Central memory CD8-positive, alpha-beta T cell (primary cell): ENCODE data around the gene STK11.
A peak's percentile ranks its signal among the peaks of the same experiment; 100 is the strongest.
"Not testable (repeated sequence)": the region's sequence is repeated elsewhere in the genome, so short reads cannot be mapped to it uniquely, and the experiment has no call there.

Experiments
- ATAC-seq: fragments of 150-1000 bp; cut with Tn5 transposase; replicated peaks from 2 replicates; pipeline ENCODE4 v1.10.0; 2022; ENCODE audit warnings: mild to moderate bottlenecking, moderate FRiP score, moderate number of reproducible peaks; ENCODE audit not compliant: poor library complexity, severe bottlenecking; ENCODE audit errors: extremely low read depth
- DNase-seq, 2 donors: peaks; one replicate each; pipeline ENCODE4 v3.0.0; 2021; ENCODE audit warnings: low spot score in 2 of 2
- H3K27ac Mint-ChIP-seq: one replicate; pipeline ENCODE4 v1.8.0; 2022; ENCODE audit warnings: low read depth, mild to moderate bottlenecking, moderate library complexity, mixed read lengths
- H3K27me3 Mint-ChIP-seq: one replicate; pipeline ENCODE4 v1.8.0; 2022; ENCODE audit warnings: mixed read lengths
- H3K36me3 Mint-ChIP-seq: one replicate; pipeline ENCODE4 v1.8.0; 2022; ENCODE audit warnings: mild to moderate bottlenecking, moderate library complexity, mixed read lengths; ENCODE audit not compliant: insufficient read depth
- H3K4me1 Mint-ChIP-seq: one replicate; pipeline ENCODE4 v1.8.0; 2022; ENCODE audit warnings: mixed read lengths
- H3K4me3 Mint-ChIP-seq: one replicate; pipeline ENCODE4 v1.8.0; 2022; ENCODE audit warnings: mild to moderate bottlenecking, moderate library complexity, mixed read lengths
- H3K9me3 Mint-ChIP-seq: one replicate; pipeline ENCODE4 v1.8.0; 2022; ENCODE audit warnings: mixed read lengths

The STK11 gene

GRCh38 chr19:1244693-1245451 is 39.3 kb downstream of the STK11 start:
- Mint-ChIP-seq H3K4me1 (peaks cover 11% of the 10 kb centered on the region), H3K27ac (peak overlapping the region; percentile 76), H3K4me3 (peak overlapping the region; percentile 48), H3K27me3 (no peaks in the 10 kb centered on the region), H3K36me3 (peaks cover 22% of the 10 kb centered on the region), H3K9me3 (no peaks in the 10 kb centered on the region)
- DNase-seq (no peak), ATAC-seq (no peak)

- no peak overlapping the region for H3K27ac Mint-ChIP-seq
Measured at GRCh38 chr19:1245494-1246264, 40.1 kb downstream of the STK11 start.

GRCh38 chr19:1246265-1247087 is 40.9 kb downstream of the STK11 start:
- not testable (repeated sequence) for ATAC-seq, H3K4me3 Mint-ChIP-seq, H3K4me1 Mint-ChIP-seq, H3K27me3 Mint-ChIP-seq, DNase-seq, H3K9me3 Mint-ChIP-seq
- Mint-ChIP-seq H3K27ac (peak overlapping the region; percentile 57), H3K36me3 (peaks cover 25% of the 10 kb centered on the region)

More at GRCh38 chr19:1245494-1246264, 40.1 kb downstream of the STK11 start:
- no peak for DNase-seq
- ATAC-seq = no peak
- peaks cover 23% of the 10 kb centered on the region for H3K36me3 Mint-ChIP-seq
- no peaks in the 10 kb centered on the region for H3K27me3 Mint-ChIP-seq
- H3K4me3 Mint-ChIP-seq = no peak overlapping the region
- H3K9me3 Mint-ChIP-seq = no peaks in the 10 kb centered on the region
- H3K4me1 Mint-ChIP-seq = peaks cover 11% of the 10 kb centered on the region

- no peak for DNase-seq
- no peaks in the 10 kb centered on the region for H3K27me3 Mint-ChIP-seq
- no peak overlapping the region for H3K27ac Mint-ChIP-seq
- H3K4me1 Mint-ChIP-seq = peaks cover 11% of the 10 kb centered on the region
- ATAC-seq = no peak
- peak overlapping the region; percentile 69 for H3K4me3 Mint-ChIP-seq
- no peaks in the 10 kb centered on the region for H3K9me3 Mint-ChIP-seq
- peaks cover 37% of the 10 kb centered on the region for H3K36me3 Mint-ChIP-seq
Measured at GRCh38 chr19:1247748-1248138, 42.2 kb downstream of the STK11 start.

GRCh38 chr19:1248139-1248785 is 42.7 kb downstream of the STK11 start, which contains the start of gene MIDN:
TSS of gene MIDN (plus strand) at chr19:1248583. CDS start at chr19:1250297, 1,714 bp downstream.
- Mint-ChIP-seq H3K4me3 (peak within 1 kb of the TSS; percentile 94), H3K27me3 (no peaks in the 10 kb centered on the region), H3K27ac (peak within 1 kb of the TSS; percentile 88), H3K4me1 (peaks cover 12% of the 10 kb centered on the region), H3K9me3 (no peaks in the 10 kb centered on the region), H3K36me3 (peaks cover 41% of the 10 kb centered on the region)
- peak; percentile 3 for ATAC-seq
- peak; percentile 59 to 66 for DNase-seq

- ATAC-seq (peak; percentile 29), DNase-seq (peak; percentile 81 to 82)
- Mint-ChIP-seq H3K27ac (peak overlapping the region; percentile 41), H3K36me3 (peaks cover 46% of the 10 kb centered on the region), H3K27me3 (no peaks in the 10 kb centered on the region), H3K4me1 (peaks cover 17% of the 10 kb centered on the region), H3K4me3 (peak overlapping the region; percentile 69), H3K9me3 (no peaks in the 10 kb centered on the region)
Measured at GRCh38 chr19:1248786-1249297, 43.3 kb downstream of the STK11 start.

GRCh38 chr19:1249298-1249989 is 43.9 kb downstream of the STK11 start:
- Mint-ChIP-seq H3K27ac (peak overlapping the region; percentile 88), H3K4me3 (peak overlapping the region; percentile 94), H3K9me3 (no peaks in the 10 kb centered on the region), H3K36me3 (peaks cover 48% of the 10 kb centered on the region), H3K4me1 (peaks cover 16% of the 10 kb centered on the region), H3K27me3 (no peaks in the 10 kb centered on the region)
- DNase-seq (peak; percentile 71 to 93), ATAC-seq (peak; percentile 53)

- H3K27ac Mint-ChIP-seq = peak overlapping the region; percentile 88
- H3K4me1 Mint-ChIP-seq = peaks cover 13% of the 10 kb centered on the region
- peaks cover 52% of the 10 kb centered on the region for H3K36me3 Mint-ChIP-seq
- DNase-seq = no peak
- no peaks in the 10 kb centered on the region for H3K27me3 Mint-ChIP-seq
- H3K4me3 Mint-ChIP-seq = peak overlapping the region; percentile 94
- no peak for ATAC-seq
- H3K9me3 Mint-ChIP-seq = no peaks in the 10 kb centered on the region
Measured at GRCh38 chr19:1249990-1250436, 44.4 kb downstream of the STK11 start.

- H3K27ac Mint-ChIP-seq = peak overlapping the region; percentile 93
- ATAC-seq = peak; percentile 6
- H3K9me3 Mint-ChIP-seq = no peaks in the 10 kb centered on the region
- peak in 1 of 2 donors; percentile 60 for DNase-seq
- peaks cover 13% of the 10 kb centered on the region for H3K4me1 Mint-ChIP-seq
- H3K27me3 Mint-ChIP-seq = no peaks in the 10 kb centered on the region
- peaks cover 59% of the 10 kb centered on the region for H3K36me3 Mint-ChIP-seq
- peak overlapping the region; percentile 94 for H3K4me3 Mint-ChIP-seq
Measured at GRCh38 chr19:1250437-1251260, 45.1 kb downstream of the STK11 start.

- peaks cover 68% of the 10 kb centered on the region for H3K36me3 Mint-ChIP-seq
- peak overlapping the region; percentile 94 for H3K4me3 Mint-ChIP-seq
- H3K27ac Mint-ChIP-seq = peak overlapping the region; percentile 93
- no peaks in the 10 kb centered on the region for H3K27me3 Mint-ChIP-seq
- ATAC-seq (peak; percentile 4), DNase-seq (peak in 1 of 2 donors; percentile 58)
- H3K9me3 Mint-ChIP-seq = no peaks in the 10 kb centered on the region
- peaks cover 13% of the 10 kb centered on the region for H3K4me1 Mint-ChIP-seq
Measured at GRCh38 chr19:1251330-1252220, 46.0 kb downstream of the STK11 start.
